ENCODE results near the gene RALGPS2. TPM values are rescaled to one million over a fixed set of nuclear protein-coding genes. Genes with fewer than 3 reads are reported as not detected.

RALGPS2 gene
- total RNA-seq, 1 donor = 34.0 TPM

DNA sequence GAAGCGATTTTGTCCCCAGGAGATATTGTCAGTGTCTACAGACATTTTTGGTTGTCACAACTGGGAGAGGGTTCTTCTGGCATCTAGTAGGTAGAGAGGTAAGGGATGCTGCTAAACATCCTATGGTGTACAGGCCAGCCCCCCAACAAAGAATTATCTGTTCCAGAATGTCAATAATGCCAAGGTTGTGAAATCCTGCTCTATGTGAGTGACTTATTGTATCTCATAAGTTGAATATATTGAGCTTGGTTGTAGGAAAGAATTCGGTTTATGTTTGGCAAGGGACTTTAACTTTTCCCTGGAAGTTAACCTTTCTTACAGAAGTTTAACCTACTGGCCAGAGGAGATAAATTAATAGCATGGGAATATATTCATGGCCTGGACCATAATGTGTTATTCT lies 198.5 kb downstream of the RALGPS2 start:
- Histone ChIP-seq H3K4me3 (ENCODE audit: low read length) (no peak overlapping the region), H3K9me3 (ENCODE audit: low read depth, low read length) (peaks cover 7% of the 10 kb centered on the region), H3K4me1 (ENCODE audit: insufficient read depth, low read length) (no peaks in the 10 kb centered on the region), H3K27me3 (ENCODE audit: insufficient read depth, low read length) (no peaks in the 10 kb centered on the region)

GRCh38 chr1:178926046-178926445 lies 201.0 kb downstream of the RALGPS2 start:
- no peak overlapping the region for H3K4me3 ChIP-seq (ENCODE audit: low read length)
- no peaks in the 10 kb centered on the region for H3K27me3 ChIP-seq (ENCODE audit: insufficient read depth, low read length)
- H3K9me3 ChIP-seq (ENCODE audit: low read depth, low read length) = peaks cover 7% of the 10 kb centered on the region
- no peaks in the 10 kb centered on the region for H3K4me1 ChIP-seq (ENCODE audit: insufficient read depth, low read length)

DNA sequence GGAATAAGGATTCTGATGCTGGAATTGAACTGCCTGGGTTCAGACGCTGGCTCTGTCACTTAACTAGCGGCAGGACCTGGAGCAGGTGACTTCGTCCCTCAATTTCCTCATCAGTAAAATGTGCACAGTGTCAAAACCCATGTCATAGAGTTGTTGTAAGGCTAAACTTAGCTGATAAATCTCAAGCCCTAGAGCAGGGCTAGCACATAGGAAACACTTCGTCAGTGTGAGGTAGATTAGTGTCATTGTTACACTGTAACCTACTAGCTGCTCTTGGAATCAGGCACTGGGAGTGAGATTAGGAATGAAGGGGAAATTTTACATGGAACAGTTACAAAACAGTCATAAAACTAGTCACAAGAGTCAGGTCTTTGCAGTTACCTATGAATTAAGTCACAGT lies 202.0 kb downstream of the RALGPS2 start:
- Histone ChIP-seq H3K9me3 (ENCODE audit: low read depth, low read length) (peaks cover 7% of the 10 kb centered on the region), H3K4me3 (ENCODE audit: low read length) (no peak overlapping the region), H3K4me1 (ENCODE audit: insufficient read depth, low read length) (peaks cover 4% of the 10 kb centered on the region), H3K27me3 (ENCODE audit: insufficient read depth, low read length) (no peaks in the 10 kb centered on the region)

- Histone ChIP-seq H3K4me1 (ENCODE audit: insufficient read depth, low read length) (peaks cover 14% of the 10 kb centered on the region), H3K4me3 (ENCODE audit: low read length) (no peak overlapping the region), H3K27me3 (ENCODE audit: insufficient read depth, low read length) (no peaks in the 10 kb centered on the region), H3K9me3 (ENCODE audit: low read depth, low read length) (peaks cover 7% of the 10 kb centered on the region)
These were observed 203.0 kb downstream of the RALGPS2 start for GRCh38 chr1:178928041-178928440.

- Histone ChIP-seq H3K9me3 (ENCODE audit: low read depth, low read length) (peaks cover 7% of the 10 kb centered on the region), H3K4me1 (ENCODE audit: insufficient read depth, low read length) (peaks cover 24% of the 10 kb centered on the region), H3K4me3 (ENCODE audit: low read length) (no peak overlapping the region), H3K27me3 (ENCODE audit: insufficient read depth, low read length) (no peaks in the 10 kb centered on the region)
These were observed 203.9 kb downstream of the RALGPS2 start for GRCh38 chr1:178928976-178929375.

GRCh38 chr1:178931858-178932551 lies 207.0 kb downstream of the RALGPS2 start:
- Histone ChIP-seq H3K27me3 (ENCODE audit: insufficient read depth, low read length) (no peaks in the 10 kb centered on the region), H3K4me3 (ENCODE audit: low read length) (no peak overlapping the region), H3K9me3 (ENCODE audit: low read depth, low read length) (no peaks in the 10 kb centered on the region), H3K4me1 (ENCODE audit: insufficient read depth, low read length) (peaks cover 35% of the 10 kb centered on the region)

- H3K27me3 ChIP-seq (ENCODE audit: insufficient read depth, low read length) = no peaks in the 10 kb centered on the region
- H3K9me3 ChIP-seq (ENCODE audit: low read depth, low read length) = no peaks in the 10 kb centered on the region
- no peak overlapping the region for H3K4me3 ChIP-seq (ENCODE audit: low read length)
- H3K4me1 ChIP-seq (ENCODE audit: insufficient read depth, low read length) = peaks cover 35% of the 10 kb centered on the region
These were observed 207.5 kb downstream of the RALGPS2 start for GRCh38 chr1:178932552-178932906.

DNA sequence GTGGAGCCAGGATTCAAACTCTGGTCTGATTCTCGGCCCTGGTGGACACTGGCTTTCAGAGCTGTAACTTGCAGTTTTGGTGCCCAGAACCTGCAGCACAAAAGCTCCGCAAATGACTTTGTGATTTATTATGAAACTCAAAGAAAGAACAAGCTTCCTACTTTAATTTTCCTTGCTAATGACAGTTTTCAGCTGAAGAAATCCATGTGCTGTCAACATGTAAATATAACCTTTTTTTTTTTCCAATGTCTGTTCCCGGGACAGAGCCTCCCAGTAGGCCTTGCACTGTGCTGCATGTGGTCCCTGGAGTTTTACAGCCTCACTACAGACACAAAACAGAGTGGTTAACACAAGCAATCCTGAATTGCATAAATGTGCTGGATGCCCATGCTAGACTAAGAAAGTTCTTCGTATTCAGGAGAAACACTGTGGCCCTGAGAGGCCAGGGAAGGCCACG lies 208.1 kb downstream of the RALGPS2 start:
- Histone ChIP-seq H3K9me3 (ENCODE audit: low read depth, low read length) (no peaks in the 10 kb centered on the region), H3K27me3 (ENCODE audit: insufficient read depth, low read length) (no peaks in the 10 kb centered on the region), H3K4me1 (ENCODE audit: insufficient read depth, low read length) (peaks cover 35% of the 10 kb centered on the region), H3K4me3 (ENCODE audit: low read length) (no peak overlapping the region)

DNA sequence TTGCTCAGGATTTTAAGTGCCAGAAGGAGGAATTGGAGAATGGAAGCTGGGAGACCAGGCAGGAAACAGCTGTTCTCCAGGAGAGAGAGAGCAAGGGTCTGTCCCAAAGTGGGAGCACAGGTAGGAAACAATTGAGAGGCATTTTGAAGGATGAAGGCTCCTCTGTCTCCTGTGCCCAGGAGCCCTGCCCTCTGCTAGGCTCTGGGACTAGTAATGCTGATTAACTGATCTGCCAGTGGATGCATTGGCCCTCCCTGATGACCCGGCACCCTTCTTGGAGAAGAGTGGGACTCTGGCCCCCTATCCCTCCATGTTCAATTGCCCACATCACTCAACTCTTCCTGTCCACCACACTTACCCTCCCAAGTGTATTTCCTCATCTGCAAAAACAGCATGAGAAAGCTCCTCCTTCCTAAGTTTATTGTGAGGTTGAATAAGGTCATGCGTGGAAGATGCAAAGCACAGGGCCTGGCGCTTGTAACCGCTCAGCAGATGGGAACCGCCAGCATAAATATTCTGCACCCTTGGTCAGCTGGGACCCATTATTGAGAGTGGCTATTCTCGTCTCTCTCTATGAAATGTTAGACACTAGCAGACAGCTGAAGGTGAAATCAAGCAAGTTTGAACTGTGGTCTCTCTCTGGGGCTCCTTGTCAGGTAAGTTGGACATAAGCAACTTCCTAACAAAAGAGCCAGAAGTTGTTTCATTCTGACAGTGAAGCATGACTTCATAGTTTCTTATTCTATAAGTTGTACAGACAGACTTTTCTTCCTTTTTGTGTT lies 208.9 kb downstream of the RALGPS2 start:
- H3K4me3 ChIP-seq (ENCODE audit: low read length) = no peak overlapping the region
- no peaks in the 10 kb centered on the region for H3K9me3 ChIP-seq (ENCODE audit: low read depth, low read length)
- no peaks in the 10 kb centered on the region for H3K27me3 ChIP-seq (ENCODE audit: insufficient read depth, low read length)
- peaks cover 35% of the 10 kb centered on the region for H3K4me1 ChIP-seq (ENCODE audit: insufficient read depth, low read length)

- H3K9me3 ChIP-seq (ENCODE audit: low read depth, low read length) = no peaks in the 10 kb centered on the region
- H3K4me1 ChIP-seq (ENCODE audit: insufficient read depth, low read length) = peaks cover 35% of the 10 kb centered on the region
- H3K4me3 ChIP-seq (ENCODE audit: low read length) = no peak overlapping the region
- no peaks in the 10 kb centered on the region for H3K27me3 ChIP-seq (ENCODE audit: insufficient read depth, low read length)
These were observed 209.5 kb downstream of the RALGPS2 start for GRCh38 chr1:178934546-178934945.

DNA sequence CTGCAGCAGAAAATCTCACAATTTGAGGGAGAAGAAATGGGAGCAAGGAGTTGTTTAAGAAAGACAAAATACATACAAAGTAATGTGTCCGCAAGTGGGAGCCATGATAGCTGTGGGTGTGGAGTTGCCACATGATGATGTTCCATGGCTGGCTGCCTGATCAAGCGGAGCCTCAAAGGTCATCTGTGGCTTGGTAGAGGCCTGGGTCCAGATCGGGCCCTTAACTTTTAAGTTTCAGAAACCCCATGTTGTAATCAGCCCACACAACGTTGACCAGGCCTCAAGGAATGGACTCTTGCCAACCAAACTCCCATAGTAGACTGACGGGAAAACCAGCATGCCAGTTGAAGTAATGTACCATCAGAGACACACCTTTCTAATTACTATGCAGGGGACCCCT lies 210.6 kb downstream of the RALGPS2 start:
- Histone ChIP-seq H3K4me3 (ENCODE audit: low read length) (no peak overlapping the region), H3K9me3 (ENCODE audit: low read depth, low read length) (no peaks in the 10 kb centered on the region), H3K4me1 (ENCODE audit: insufficient read depth, low read length) (peaks cover 35% of the 10 kb centered on the region), H3K27me3 (ENCODE audit: insufficient read depth, low read length) (no peaks in the 10 kb centered on the region)

- H3K9me3 ChIP-seq (ENCODE audit: low read depth, low read length) = no peaks in the 10 kb centered on the region
- H3K27me3 ChIP-seq (ENCODE audit: insufficient read depth, low read length) = no peaks in the 10 kb centered on the region
- peaks cover 26% of the 10 kb centered on the region for H3K4me1 ChIP-seq (ENCODE audit: insufficient read depth, low read length)
- no peak overlapping the region for H3K4me3 ChIP-seq (ENCODE audit: low read length)
These were observed 212.7 kb downstream of the RALGPS2 start for GRCh38 chr1:178937695-178938094.

DNA sequence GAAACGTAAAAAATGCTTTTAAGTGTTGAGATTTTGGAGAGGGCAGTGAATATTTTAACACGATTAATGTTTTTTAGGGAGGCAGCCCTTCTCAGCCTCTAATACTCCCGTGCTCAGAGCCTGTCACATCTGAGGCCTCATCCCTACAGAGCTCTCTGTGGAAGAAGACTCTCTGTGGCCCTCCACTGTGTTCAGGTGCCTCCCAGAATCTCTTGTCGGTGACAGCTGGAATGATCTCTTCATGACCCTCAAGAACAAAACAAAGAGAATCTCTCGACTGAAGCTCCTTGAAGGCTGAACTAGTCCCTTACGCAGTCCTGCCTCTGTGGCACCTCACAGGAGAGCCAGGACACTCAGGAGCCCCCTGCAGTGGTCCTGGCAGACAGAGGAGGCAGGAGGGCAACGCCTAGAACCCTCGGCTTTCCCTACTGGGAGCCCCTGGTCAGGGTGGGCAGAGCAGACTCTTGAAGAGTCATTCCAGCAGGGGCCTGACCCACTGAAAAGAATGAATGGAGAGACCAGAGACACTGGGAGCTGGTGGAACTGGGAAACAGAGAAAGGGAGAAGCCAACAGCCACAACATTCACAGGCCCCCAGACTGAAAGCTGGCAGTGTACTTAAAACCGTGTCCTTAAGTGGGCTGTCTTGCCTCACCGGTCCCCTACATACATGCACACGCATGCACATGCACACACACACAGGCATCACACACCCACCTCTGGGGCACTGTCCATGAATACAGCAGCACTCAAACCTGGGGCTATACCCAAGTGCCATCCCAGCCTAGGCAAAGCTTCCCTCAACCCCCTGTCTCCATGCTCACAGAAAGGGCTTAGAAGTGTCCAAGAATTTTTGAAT lies 213.3 kb downstream of the RALGPS2 start:
- H3K9me3 ChIP-seq (ENCODE audit: low read depth, low read length) = no peaks in the 10 kb centered on the region
- H3K4me3 ChIP-seq (ENCODE audit: low read length) = no peak overlapping the region
- peaks cover 26% of the 10 kb centered on the region for H3K4me1 ChIP-seq (ENCODE audit: insufficient read depth, low read length)
- no peaks in the 10 kb centered on the region for H3K27me3 ChIP-seq (ENCODE audit: insufficient read depth, low read length)

- H3K27me3 ChIP-seq (ENCODE audit: insufficient read depth, low read length) = no peaks in the 10 kb centered on the region
- H3K4me3 ChIP-seq (ENCODE audit: low read length) = no peak overlapping the region
- no peaks in the 10 kb centered on the region for H3K9me3 ChIP-seq (ENCODE audit: low read depth, low read length)
- peaks cover 20% of the 10 kb centered on the region for H3K4me1 ChIP-seq (ENCODE audit: insufficient read depth, low read length)
These were observed 213.9 kb downstream of the RALGPS2 start for GRCh38 chr1:178938959-178939317.
